Liver (tissue), 9 donors: ENCODE results near the gene RHBDF2. TPM values are rescaled to one million over a fixed set of nuclear protein-coding genes. Genes with fewer than 3 reads are reported as not detected.

Experiments
- DNase-seq: peaks from one replicate; pipeline ENCODE4 v3.0.0-alpha.2; 2017; ENCODE audit warnings: low spot score
- H3K27ac ChIP-seq, 2 donors: one replicate each; pipeline ENCODE4 v1.7.0; 2013; ENCODE audit warnings: inconsistent platforms in 2 of 2, low read length in 2 of 2, control low read depth in 1 of 2, low read depth in 1 of 2, mild to moderate bottlenecking in 1 of 2
- H3K27me3 ChIP-seq, 4 donors: one replicate each; pipeline versions ENCODE4 v1.6.1 to v1.7.0; 2013; ENCODE audit warnings: low read length in 3 of 4, inconsistent platforms in 1 of 4, mild to moderate bottlenecking in 1 of 4, moderate library complexity in 1 of 4; ENCODE audit not compliant: control insufficient read depth in 4 of 4, insufficient read depth in 4 of 4
- H3K36me3 ChIP-seq, 4 donors: one replicate each; pipeline versions ENCODE4 v1.6.1 to v1.7.0; 2013; ENCODE audit warnings: low read length in 3 of 4, mild to moderate bottlenecking in 3 of 4, low read depth in 1 of 4, moderate library complexity in 1 of 4; ENCODE audit not compliant: control insufficient read depth in 4 of 4, insufficient read depth in 3 of 4
- H3K4me1 ChIP-seq, 4 donors: one replicate each; pipeline versions ENCODE4 v1.6.1 to v1.7.0; 2013; ENCODE audit warnings: low read length in 3 of 4, mild to moderate bottlenecking in 3 of 4, moderate library complexity in 1 of 4; ENCODE audit not compliant: control insufficient read depth in 4 of 4, insufficient read depth in 4 of 4
- H3K4me3 ChIP-seq, 3 donors: one replicate each; pipeline versions ENCODE4 v1.6.1 to v1.7.0; 2013; ENCODE audit warnings: low read length in 3 of 3, control low read depth in 1 of 3, low read depth in 1 of 3, mild to moderate bottlenecking in 1 of 3
- H3K9ac ChIP-seq, 2 donors: one replicate each; pipeline ENCODE4 v1.7.0; 2013; ENCODE audit warnings: low read length in 2 of 2, mild to moderate bottlenecking in 2 of 2, moderate library complexity in 2 of 2, control low read depth in 1 of 2, low read depth in 1 of 2
- H3K9me3 ChIP-seq, 4 donors: one replicate each; pipeline versions ENCODE4 v1.6.1 to v1.7.0; 2013; ENCODE audit warnings: low read length in 3 of 4; ENCODE audit not compliant: control insufficient read depth in 4 of 4
- ATF3 ChIP-seq: IDR thresholded peaks from 2 replicates; pipeline ENCODE4 v1.6.1; 2016; ENCODE audit warnings: antibody characterized with exemption
- CTCF ChIP-seq: fragments of 150-350 bp; IDR thresholded peaks from 2 replicates; pipeline ENCODE4 v1.5.1; 2017; ENCODE audit warnings: improper control_type of control experiment, low read depth, low read length; ENCODE audit not compliant: missing input control
- EGR1 ChIP-seq, 2 donors: IDR thresholded peaks; 2 replicates each; pipeline ENCODE4 v1.6.1; 2016 to 2018; ENCODE audit warnings: antibody characterized with exemption in 2 of 2, low read depth in 2 of 2
- FOXA1 ChIP-seq: IDR thresholded peaks from 2 replicates; pipeline ENCODE4 v1.6.1; 2016; ENCODE audit warnings: antibody characterized with exemption
- FOXA2 ChIP-seq: IDR thresholded peaks from 2 replicates; pipeline ENCODE4 v1.6.1; 2016; ENCODE audit warnings: antibody characterized with exemption
- GABPA ChIP-seq, 2 donors: IDR thresholded peaks in 1 of 2; conservative IDR thresholded peaks in 1 of 2; 2 replicates each; pipeline ENCODE4 v1.6.1; 2016; ENCODE audit warnings: antibody characterized with exemption in 2 of 2, mild to moderate bottlenecking in 1 of 2, moderate library complexity in 1 of 2
- HNF4A ChIP-seq, 2 donors: conservative IDR thresholded peaks; 2 replicates each; pipeline ENCODE4 v1.6.1; 2016; ENCODE audit warnings: antibody characterized with exemption in 2 of 2, mild to moderate bottlenecking in 2 of 2
- HNF4G ChIP-seq: IDR thresholded peaks from 2 replicates; pipeline ENCODE4 v1.6.1; 2016; ENCODE audit warnings: antibody characterized with exemption
- JUND ChIP-seq, 2 donors: IDR thresholded peaks; 2 replicates each; pipeline ENCODE4 v1.6.1; 2016; ENCODE audit warnings: antibody characterized with exemption in 2 of 2
- NR2F2 ChIP-seq: IDR thresholded peaks from 2 replicates; pipeline ENCODE4 v1.6.1; 2016; ENCODE audit warnings: antibody characterized with exemption
- RAD21 ChIP-seq, 2 donors: IDR thresholded peaks; 2 replicates each; pipeline ENCODE4 v1.6.1; 2016; ENCODE audit warnings: antibody characterized with exemption in 2 of 2, mild to moderate bottlenecking in 2 of 2
- RXRA ChIP-seq, 2 donors: IDR thresholded peaks; 2 replicates each; pipeline ENCODE4 v1.6.1; 2017 to 2018; ENCODE audit warnings: antibody characterized with exemption in 2 of 2, mild to moderate bottlenecking in 1 of 2
- SP1 ChIP-seq: IDR thresholded peaks from 2 replicates; pipeline ENCODE4 v1.6.1; 2018; ENCODE audit warnings: antibody characterized with exemption, mild to moderate bottlenecking
- TAF1 ChIP-seq: conservative IDR thresholded peaks from 2 replicates; pipeline ENCODE4 v1.6.1; 2016; ENCODE audit warnings: antibody characterized with exemption, mild to moderate bottlenecking
- YY1 ChIP-seq: IDR thresholded peaks from 2 replicates; pipeline ENCODE4 v1.6.1; 2016; ENCODE audit warnings: antibody characterized with exemption, mild to moderate bottlenecking
- ZBTB33 ChIP-seq: IDR thresholded peaks from 2 replicates; pipeline ENCODE4 v1.6.1; 2016; ENCODE audit warnings: antibody characterized with exemption
- WGBS: extraction: QIAGEN DNeasy Blood & Tissue Kit; methylation state at CpG from one replicate; pipeline ENCODE4 v1.1.7; 2013; 5-methylcytosine and 5-hydroxymethylcytosine counted together
- polyA plus RNA-seq, 2 donors: library from polyadenylated mRNA; stranded (reverse) in 1 of 2; unstranded in 1 of 2; fragments of 200-250 nt in 1 of 2; fragments of >200 nt in 1 of 2; fragmentation: Nextera tagmentation in 1 of 2; extraction: Ambion mirVana in 1 of 2; gene quantifications; one replicate each; pipeline versions ENCODE4 v1.2.1 to v1.2.3, GENCODE V29; 2013 to 2015
- total RNA-seq, 2 donors: library from RNA; depleted of rRNA; stranded (reverse); fragments of >200 nt; gene quantifications; one replicate each; pipeline ENCODE4 v1.2.3, GENCODE V29; 2014
- TF ChIP-seq, protein P1 (sequence below): IDR thresholded peaks from 2 replicates; pipeline ENCODE4 v1.6.1; 2016; ENCODE audit warnings: antibody characterized with exemption, mild to moderate bottlenecking
- TF ChIP-seq, protein P2 (sequence below): IDR thresholded peaks from 2 replicates; pipeline ENCODE4 v1.6.1; 2016; ENCODE audit warnings: antibody characterized with exemption
- donor health status: healthy.
- donor health status: healthy.
- donor health status: healthy.
- donor health status: healthy.
- donor health status: healthy.

The RHBDF2 gene
- total RNA-seq (1 to 10 TPM; 3.6 to 6.7 TPM), polyA plus RNA-seq (1 to 10 TPM; 2.9 to 5.6 TPM)

- Histone ChIP-seq H3K4me1 (peaks cover 10 to 44% (median 24%) of the 10 kb centered on the region in 4 donors), H3K4me3 (peak within 1 kb of the TSS; percentile 53 to 84 (median 65)), H3K27me3 (no peaks in the 10 kb centered on the region), H3K27ac (peak within 1 kb of the TSS; percentile 64 to 86), H3K9me3 (no peaks in the 10 kb centered on the region), H3K9ac (peak within 1 kb of the TSS; percentile 26 to 32), H3K36me3 (no peaks in the 10 kb centered on the region)
- WGBS, result 2% methylated on average over 72 of the region's 72 CpGs
- TF ChIP-seq FOXA2 (no peak), NR2F2 (no peak), HNF4G (no peak), HNF4A (conservative IDR thresholded peaks at IDR 0.05) (no peak), FOXA1 (no peak), CTCF (no peak), YY1 (no peak), RAD21 (IDR thresholded peaks at IDR 0.05) (no peak), GABPA (IDR thresholded peaks at IDR 0.05 in 1 of 2, conservative IDR thresholded peaks at IDR 0.05 in 1 of 2) (no peak), ZBTB33 (no peak), SP1 (no peak), JUND (IDR thresholded peaks at IDR 0.05) (no peak), ATF3 (no peak), RXRA (IDR thresholded peaks at IDR 0.05) (no peak), TAF1 (no peak), EGR1 (IDR thresholded peaks at IDR 0.05; ENCODE audit: low read depth in 2 of 2) (no peak)
- TF ChIP-seq, protein P1, sequence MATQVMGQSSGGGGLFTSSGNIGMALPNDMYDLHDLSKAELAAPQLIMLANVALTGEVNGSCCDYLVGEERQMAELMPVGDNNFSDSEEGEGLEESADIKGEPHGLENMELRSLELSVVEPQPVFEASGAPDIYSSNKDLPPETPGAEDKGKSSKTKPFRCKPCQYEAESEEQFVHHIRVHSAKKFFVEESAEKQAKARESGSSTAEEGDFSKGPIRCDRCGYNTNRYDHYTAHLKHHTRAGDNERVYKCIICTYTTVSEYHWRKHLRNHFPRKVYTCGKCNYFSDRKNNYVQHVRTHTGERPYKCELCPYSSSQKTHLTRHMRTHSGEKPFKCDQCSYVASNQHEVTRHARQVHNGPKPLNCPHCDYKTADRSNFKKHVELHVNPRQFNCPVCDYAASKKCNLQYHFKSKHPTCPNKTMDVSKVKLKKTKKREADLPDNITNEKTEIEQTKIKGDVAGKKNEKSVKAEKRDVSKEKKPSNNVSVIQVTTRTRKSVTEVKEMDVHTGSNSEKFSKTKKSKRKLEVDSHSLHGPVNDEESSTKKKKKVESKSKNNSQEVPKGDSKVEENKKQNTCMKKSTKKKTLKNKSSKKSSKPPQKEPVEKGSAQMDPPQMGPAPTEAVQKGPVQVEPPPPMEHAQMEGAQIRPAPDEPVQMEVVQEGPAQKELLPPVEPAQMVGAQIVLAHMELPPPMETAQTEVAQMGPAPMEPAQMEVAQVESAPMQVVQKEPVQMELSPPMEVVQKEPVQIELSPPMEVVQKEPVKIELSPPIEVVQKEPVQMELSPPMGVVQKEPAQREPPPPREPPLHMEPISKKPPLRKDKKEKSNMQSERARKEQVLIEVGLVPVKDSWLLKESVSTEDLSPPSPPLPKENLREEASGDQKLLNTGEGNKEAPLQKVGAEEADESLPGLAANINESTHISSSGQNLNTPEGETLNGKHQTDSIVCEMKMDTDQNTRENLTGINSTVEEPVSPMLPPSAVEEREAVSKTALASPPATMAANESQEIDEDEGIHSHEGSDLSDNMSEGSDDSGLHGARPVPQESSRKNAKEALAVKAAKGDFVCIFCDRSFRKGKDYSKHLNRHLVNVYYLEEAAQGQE, result no peak
- TF ChIP-seq, protein P2, sequence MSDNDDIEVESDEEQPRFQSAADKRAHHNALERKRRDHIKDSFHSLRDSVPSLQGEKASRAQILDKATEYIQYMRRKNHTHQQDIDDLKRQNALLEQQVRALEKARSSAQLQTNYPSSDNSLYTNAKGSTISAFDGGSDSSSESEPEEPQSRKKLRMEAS, result no peak
- peak; percentile 99 for DNase-seq
Observed at GRCh38 chr17:76501018-76501826, at the start of gene RHBDF2. RHBDF2 (minus strand) TSS chr17:76501423; CDS start chr17:76481524, 19,899 bp downstream.
